Measurements from ENCODE around the gene OGDHL. TPM values are rescaled to one million over a fixed set of nuclear protein-coding genes. Genes with fewer than 3 reads are reported as not detected.
"Not testable (repeated sequence)": the region's sequence is repeated elsewhere in the genome, so short reads cannot be mapped to it uniquely, and the experiment has no call there.

Gene OGDHL
- total RNA-seq, 6 experiments from 2014 or later = 60.4 to 98.5 (median 76.8) TPM

DNA sequence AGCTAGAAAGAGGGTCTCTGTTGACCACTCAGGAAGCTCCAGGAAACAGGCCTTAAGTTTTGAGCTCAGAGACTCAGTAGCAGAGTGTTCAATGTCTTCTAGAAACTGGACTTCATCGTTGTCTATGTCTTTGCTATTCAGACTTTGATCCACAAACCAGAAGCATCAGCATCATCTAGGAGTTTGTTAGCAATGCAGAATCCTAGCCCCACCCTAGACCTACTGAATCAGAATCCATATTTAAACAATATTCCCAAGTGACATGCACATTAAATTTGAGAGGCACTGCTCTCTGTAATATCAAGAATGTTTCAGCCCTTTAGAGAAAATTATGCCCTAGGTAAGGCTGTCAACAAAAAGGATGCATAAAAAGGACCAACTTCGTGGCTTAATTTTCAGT lies 12.9 kb upstream of the OGDHL start:
- H3K9me3 ChIP-seq = no peaks in the 10 kb centered on the region
- DNase-seq (no peak), ATAC-seq (no peak)
- TF ChIP-seq, protein P1, sequence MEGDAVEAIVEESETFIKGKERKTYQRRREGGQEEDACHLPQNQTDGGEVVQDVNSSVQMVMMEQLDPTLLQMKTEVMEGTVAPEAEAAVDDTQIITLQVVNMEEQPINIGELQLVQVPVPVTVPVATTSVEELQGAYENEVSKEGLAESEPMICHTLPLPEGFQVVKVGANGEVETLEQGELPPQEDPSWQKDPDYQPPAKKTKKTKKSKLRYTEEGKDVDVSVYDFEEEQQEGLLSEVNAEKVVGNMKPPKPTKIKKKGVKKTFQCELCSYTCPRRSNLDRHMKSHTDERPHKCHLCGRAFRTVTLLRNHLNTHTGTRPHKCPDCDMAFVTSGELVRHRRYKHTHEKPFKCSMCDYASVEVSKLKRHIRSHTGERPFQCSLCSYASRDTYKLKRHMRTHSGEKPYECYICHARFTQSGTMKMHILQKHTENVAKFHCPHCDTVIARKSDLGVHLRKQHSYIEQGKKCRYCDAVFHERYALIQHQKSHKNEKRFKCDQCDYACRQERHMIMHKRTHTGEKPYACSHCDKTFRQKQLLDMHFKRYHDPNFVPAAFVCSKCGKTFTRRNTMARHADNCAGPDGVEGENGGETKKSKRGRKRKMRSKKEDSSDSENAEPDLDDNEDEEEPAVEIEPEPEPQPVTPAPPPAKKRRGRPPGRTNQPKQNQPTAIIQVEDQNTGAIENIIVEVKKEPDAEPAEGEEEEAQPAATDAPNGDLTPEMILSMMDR (IDR thresholded peaks at IDR 0.05) = no peak
- TF ChIP-seq POLR2A (IDR thresholded peaks at IDR 0.05) = no peak
- no peaks in the 10 kb centered on the region for H3K4me1 ChIP-seq
- no peak overlapping the region for H3K4me3 ChIP-seq
- intact Hi-C loops (cut with DNase I) = no loop called here
- H3K27me3 ChIP-seq = no peaks in the 10 kb centered on the region
- H3K36me3 ChIP-seq = no peaks in the 10 kb centered on the region
- H3K27ac ChIP-seq = no peak overlapping the region
- 26% methylated on average over 2 of the region's 2 CpGs for WGBS (ENCODE audit: insufficient coverage, low coverage, low lambda C conversion rate, missing lambda C conversion rate)

DNA sequence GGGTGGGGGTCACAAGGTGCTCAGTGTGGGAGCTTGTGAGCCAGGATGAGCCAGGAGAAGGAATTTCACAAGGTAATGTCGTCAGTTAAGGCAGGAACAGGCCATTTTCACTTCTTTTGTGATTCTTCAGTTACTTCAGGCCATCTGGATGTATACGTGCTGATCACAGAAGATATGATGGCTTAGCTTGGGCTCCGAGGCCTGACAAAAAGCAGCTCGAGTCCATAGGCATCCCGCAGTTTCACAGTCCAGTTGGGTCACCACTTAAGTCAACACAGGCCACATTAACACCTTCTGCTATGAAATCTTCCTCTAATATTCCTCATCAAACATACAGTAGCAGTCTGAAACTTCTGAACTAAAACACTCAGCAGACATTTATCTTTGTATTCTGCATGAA lies 10.8 kb upstream of the OGDHL start:
- ATAC-seq; intact Hi-C loops (cut with DNase I); DNase-seq; H3K27me3 ChIP-seq; H3K9me3 ChIP-seq; H3K4me1 ChIP-seq; H3K27ac ChIP-seq; H3K36me3 ChIP-seq; H3K4me3 ChIP-seq: not testable (repeated sequence)
- WGBS (ENCODE audit: insufficient coverage, low coverage, low lambda C conversion rate, missing lambda C conversion rate) = 35% methylated on average over 4 of the region's 5 CpGs

DNA sequence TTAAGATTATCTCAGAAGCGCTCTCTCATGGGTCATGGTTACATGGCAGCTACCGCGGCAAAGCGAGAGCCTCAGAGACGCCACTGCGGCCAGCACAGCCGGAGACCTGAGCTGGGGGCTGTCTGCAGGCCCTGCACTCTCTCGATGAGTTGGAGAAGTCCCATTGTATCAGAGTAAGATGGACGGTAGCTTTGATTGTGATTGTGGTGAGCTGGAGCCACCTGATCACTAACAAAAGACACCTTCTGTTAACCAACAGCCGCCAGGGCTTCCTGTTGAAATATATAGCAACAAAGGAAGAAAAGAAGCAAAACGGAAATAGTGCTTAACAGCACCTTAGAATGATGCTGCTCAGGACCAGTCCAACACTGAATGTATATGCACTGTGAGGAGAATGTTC lies 8.9 kb upstream of the OGDHL start:
- H3K4me1 ChIP-seq; H3K36me3 ChIP-seq; DNase-seq; H3K4me3 ChIP-seq; intact Hi-C loops (cut with DNase I); ATAC-seq; H3K9me3 ChIP-seq; H3K27ac ChIP-seq: not testable (repeated sequence)
- H3K27me3 ChIP-seq = peaks cover 0 to 13% of the 10 kb centered on the region in 2 donors
- WGBS (ENCODE audit: insufficient coverage, low coverage, low lambda C conversion rate, missing lambda C conversion rate) = 47% methylated on average over 11 of the region's 11 CpGs

DNA sequence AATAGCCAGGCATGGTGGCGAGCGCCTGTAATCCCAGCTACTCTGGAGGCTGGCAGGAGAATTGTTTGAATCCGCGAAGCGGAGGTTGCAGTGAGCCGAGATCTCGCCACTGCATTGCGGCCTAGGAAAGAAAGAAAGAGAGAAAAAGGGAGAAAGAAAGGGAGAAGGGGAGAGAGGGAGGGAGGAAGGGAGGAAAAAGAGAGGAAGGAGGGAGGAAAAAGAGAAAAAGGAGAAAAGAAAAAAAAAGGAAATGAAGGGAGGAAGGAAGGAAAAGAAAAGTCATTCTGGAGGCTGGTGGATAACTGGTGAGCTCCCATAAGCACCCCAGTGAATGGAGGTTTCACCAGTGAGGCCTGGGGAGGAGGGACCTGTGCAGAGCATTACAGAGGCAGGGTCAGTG lies 7.6 kb upstream of the OGDHL start:
- DNase-seq (no peak), ATAC-seq (no peak)
- Histone ChIP-seq H3K4me1 (no peaks in the 10 kb centered on the region), H3K36me3 (no peaks in the 10 kb centered on the region), H3K9me3 (no peaks in the 10 kb centered on the region), H3K27me3 (peaks cover 0 to 13% of the 10 kb centered on the region in 2 donors), H3K27ac (no peak overlapping the region), H3K4me3 (no peak overlapping the region)
- intact Hi-C loops (cut with DNase I) = no loop called here
- TF ChIP-seq POLR2A (IDR thresholded peaks at IDR 0.05) = no peak
- TF ChIP-seq, protein P1 (IDR thresholded peaks at IDR 0.05) = no peak
- WGBS (ENCODE audit: insufficient coverage, low coverage, low lambda C conversion rate, missing lambda C conversion rate) = 91% methylated on average over 8 of the region's 8 CpGs

DNA sequence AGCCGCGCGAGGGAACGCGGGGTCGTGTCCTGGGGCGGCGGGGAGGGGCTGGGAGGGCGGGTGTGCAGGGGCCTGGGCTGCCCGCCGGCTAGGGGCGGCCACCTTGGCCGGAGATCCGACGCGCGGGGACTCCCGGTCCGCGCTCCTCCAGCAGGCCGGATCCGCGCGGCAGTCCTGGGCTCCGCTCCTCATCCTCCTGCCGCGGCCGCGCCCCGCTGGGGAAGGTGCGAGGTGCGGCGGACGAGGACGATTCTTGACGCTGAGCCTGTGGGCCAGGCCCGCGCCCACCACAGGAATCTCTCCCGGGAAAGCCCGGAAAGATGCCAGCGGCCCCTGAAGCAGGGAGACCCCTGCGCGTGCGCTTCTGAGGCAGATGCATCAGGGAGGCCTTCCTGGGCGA lies 6.6 kb upstream of the OGDHL start:
- Histone ChIP-seq H3K4me3 (no peak overlapping the region), H3K36me3 (no peaks in the 10 kb centered on the region), H3K4me1 (no peaks in the 10 kb centered on the region), H3K27ac (no peak overlapping the region), H3K27me3 (peaks cover 0 to 13% of the 10 kb centered on the region in 2 donors), H3K9me3 (no peaks in the 10 kb centered on the region)
- DNase-seq (no peak), ATAC-seq (no peak)
- intact Hi-C loops (cut with DNase I) = no loop called here
- WGBS (ENCODE audit: insufficient coverage, low coverage, low lambda C conversion rate, missing lambda C conversion rate) = 4% methylated on average over 3 of the region's 45 CpGs
- TF ChIP-seq, protein P1 (IDR thresholded peaks at IDR 0.05) = no peak
- TF ChIP-seq POLR2A (IDR thresholded peaks at IDR 0.05) = no peak

DNA sequence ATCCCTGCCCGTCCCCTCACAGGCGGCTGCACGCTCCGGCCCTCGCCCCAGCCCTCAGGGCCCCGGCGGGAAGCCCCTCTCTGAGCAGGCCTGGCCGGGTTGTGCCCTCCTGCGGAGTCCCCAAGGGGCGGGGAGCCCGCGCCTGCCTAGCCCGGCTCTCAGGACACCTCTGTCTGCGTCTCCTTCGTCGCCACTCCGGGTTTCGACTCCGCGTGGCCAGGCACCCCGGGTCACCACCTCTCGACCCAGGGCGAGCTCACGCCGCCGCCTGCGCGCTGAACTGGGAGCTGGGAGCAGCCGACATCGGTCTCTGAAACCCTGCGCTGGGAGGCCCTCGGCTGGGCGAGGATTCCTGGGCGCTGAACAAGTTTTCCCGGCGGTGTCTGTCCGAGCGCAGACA lies 6.2 kb upstream of the OGDHL start:
- 20% methylated on average over 1 of the region's 38 CpGs for WGBS (ENCODE audit: insufficient coverage, low coverage, low lambda C conversion rate, missing lambda C conversion rate)
- ATAC-seq (no peak), DNase-seq (no peak)
- H3K27me3 ChIP-seq = peaks cover 0 to 13% of the 10 kb centered on the region in 2 donors
- no peaks in the 10 kb centered on the region for H3K4me1 ChIP-seq
- no peaks in the 10 kb centered on the region for H3K36me3 ChIP-seq
- TF ChIP-seq, protein P1 (IDR thresholded peaks at IDR 0.05) = no peak
- no peak for TF ChIP-seq POLR2A (IDR thresholded peaks at IDR 0.05)
- H3K27ac ChIP-seq = no peak overlapping the region
- H3K4me3 ChIP-seq = no peak overlapping the region
- H3K9me3 ChIP-seq = no peaks in the 10 kb centered on the region
- intact Hi-C loops (cut with DNase I) = no loop called here
